GM12801 (cell line): ENCODE results near the gene ANKH.

Experiments
- CTCF ChIP-seq: IDR thresholded peaks from one replicate; pipeline ENCODE4 v1.5.1; 2011; ENCODE audit warnings: control low read depth; ENCODE audit not compliant: insufficient read length; ENCODE audit errors: extremely low read depth

ANKH gene

DNA sequence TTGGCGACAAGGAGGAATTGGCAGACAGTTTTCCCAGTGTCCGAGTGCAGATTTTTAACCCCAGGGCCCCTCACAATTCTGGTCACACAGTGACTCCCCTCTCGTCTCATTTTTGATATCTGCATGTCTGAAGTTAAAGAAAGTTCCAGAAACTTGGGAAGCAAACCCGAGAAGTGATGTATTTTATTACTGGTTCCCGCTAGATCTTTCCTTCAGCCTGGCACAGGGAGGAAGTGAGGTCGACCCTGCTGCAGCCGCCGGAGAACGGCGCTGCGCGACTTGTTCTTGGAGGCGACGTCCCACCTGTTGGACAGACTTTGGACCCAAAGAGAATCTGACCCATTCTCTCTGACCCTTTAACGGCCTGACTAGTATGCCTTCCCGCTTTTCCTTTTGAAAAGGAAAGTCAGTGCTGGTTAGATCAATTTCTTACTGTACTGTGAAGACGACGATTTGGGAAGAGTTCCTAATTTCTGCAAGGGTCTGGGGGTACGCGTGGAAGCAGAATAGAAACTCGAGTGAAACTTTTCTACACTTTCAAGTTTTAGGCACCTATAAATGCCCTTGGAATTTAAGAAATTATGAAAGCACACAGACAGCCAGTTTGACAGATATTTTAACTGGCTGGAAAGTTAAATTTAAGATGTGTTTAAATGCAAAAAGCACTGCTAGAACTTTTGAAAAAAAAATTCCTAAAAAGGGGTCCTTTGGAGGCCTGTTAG lies 206.3 kb downstream of the ANKH start:
- TF ChIP-seq CTCF: no peak

DNA sequence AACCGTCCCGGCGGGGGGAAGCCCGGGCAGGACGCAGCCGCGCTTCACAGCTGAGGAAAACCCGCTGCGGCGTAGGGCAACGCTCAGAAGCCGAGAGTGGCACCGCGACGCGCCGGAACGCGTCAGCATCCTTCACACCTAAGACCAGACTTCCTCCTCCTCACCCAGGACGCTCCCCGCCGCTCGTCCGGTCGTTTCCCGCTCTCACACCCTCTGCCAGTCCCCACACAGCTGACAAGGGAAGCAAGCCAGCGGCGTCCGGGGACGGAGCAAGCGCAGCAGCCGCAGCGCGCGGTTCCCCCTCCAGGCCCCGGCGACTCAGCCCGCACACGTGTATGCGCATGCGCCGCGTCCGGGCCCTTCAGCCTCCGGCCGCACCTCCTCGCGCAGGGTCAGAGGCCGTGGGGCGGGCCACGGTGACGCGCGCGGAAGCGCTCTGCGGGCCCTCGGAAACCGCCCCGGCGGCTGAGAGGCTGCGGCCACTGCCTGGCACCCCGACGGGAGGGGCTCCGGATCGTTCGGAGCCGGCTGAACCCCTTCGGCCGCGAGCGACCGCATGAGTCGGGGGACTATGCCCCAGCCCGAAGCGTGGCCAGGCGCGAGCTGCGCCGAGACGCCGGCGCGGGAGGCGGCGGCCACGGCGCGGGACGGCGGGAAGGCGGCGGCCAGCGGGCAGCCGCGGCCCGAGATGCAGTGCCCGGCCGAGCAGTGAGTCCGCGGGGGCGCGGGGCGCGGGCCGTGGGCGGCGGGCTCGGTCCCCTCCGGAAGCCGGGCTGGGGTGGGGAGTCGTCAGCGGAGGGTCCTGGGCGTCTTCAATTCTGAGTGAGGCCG lies 207.1 kb downstream of the ANKH start, which contains the start of gene OTULIN:
OTULIN (plus strand) TSS at position 449 of the 831 bp plus-strand sequence; CDS start at position 557, 108 bp downstream.
- no peak for TF ChIP-seq CTCF

DNA sequence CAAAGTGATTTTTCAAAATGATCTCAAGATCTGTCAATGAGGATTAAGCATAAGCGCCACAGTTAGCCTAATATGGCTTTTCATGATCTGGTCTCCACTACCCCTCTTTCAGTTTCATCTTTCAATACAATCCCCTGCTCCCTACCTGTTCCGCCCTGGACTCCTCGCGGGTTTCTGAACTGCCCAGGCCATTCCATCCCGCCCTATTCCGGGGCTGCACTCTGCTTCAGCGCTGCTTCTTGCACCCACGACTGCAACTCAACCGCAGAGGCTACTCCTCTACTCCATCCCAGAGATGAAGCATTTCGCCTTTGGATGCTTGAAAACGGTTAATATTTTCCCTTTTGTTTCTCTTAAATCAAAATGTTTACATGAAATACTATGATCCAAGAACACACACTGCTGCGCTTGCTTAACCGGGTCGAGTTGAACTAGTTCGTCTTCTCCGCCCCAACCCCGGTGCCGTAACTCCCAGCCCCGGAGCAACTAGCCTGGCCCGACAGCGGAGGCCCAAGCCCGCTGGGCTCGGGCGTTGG lies 207.8 kb downstream of the ANKH start:
- TF ChIP-seq CTCF: no peak

GRCh38 chr5:14662721-14663260 lies 208.8 kb downstream of the ANKH start:
- no peak for TF ChIP-seq CTCF

DNA sequence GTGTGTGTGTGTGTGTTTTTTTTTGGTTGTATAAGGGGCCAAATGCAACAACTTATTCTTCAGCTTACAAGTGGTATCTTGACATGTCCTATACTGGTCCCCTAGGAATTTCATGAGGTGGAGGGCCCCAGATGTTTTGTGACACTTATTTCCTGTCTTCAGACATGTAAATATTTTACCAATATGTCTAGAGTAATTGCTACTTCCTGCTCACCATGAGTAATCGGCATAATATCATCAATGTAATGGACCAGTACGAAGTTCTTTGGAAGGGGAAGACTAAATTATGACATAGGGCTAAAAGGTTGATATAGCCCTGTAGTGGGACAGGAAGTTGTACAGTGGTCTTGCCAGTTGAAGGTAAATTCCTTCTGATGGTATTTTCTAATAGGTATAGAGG lies 210.7 kb downstream of the ANKH start:
- no peak for TF ChIP-seq CTCF

DNA sequence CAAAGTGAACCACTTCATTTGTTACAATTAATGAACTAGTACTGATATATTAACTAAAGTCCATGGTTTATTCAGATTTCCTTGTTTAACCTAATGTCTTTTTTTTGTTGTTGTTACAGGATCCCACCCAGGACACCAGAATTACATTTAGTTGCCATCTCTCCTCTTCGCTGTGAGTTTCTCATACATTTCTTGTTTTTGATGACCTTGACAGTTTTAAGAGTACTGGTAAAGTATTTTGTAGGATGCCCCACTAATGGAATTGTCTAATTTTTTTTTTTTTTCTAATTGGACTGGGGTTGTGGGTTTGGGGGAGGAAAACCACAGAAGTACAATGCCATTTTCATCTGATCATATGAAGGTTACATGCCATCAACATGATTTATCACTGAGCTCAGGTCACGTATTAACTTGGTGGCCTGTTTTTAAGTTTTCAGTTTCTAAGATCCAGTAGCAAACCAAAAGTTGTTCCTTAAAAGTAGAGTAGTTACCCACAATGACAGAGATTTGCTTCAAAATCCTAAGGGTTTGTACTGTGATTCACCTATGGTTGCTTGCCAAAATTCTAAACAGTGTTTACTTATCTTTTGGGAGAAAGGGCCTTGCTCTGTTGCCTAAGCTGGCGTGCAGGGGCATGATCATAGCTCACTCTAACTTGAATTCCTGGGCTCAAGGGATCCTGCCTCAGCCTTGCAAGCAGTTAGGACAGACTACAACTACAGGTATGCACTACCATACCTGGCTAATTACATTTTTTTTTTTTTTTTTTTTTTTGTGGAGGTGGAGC lies 211.6 kb downstream of the ANKH start:
- no peak for TF ChIP-seq CTCF
